A549 (cell line): Measurements from ENCODE around the gene FAM120B. TPM values are rescaled to one million over a fixed set of nuclear protein-coding genes. Genes with fewer than 3 reads are reported as not detected.

Experiments
- ATAC-seq, 2 experiments: fragments of 200-7000 bp in 1 of 2; fragments of >200 bp in 1 of 2; cut with Nextera tagmentation in 1 of 2; cut with Tn5 transposase in 1 of 2; 3 replicates each; pipeline versions ENCODE4 v1.8.0 to v1.9.1; 2018 to 2020; ENCODE audit warnings: mild to moderate bottlenecking in 1 of 2, moderate library complexity in 1 of 2
- CTCF ChIA-PET: fragments of 300-600 bp; sonication (Branson Sonifier 250); formaldehyde crosslinking; extraction: SDS; loops from one replicate; lab custom pipeline; 2021; ENCODE audit warnings: antibody characterized with exemption, inconsistent platforms; lab: Yijun Ruan, JAX
- POLR2A ChIA-PET: fragments of 350-600 bp; formaldehyde crosslinking; extraction: SDS; loops from one replicate; lab custom pipeline; 2021; ENCODE audit warnings: antibody characterized with exemption, inconsistent platforms; lab: Yijun Ruan, JAX
- DNase-seq, 2 experiments: peaks; one replicate each; pipeline versions ENCODE4 v3.0.0 to v3.0.0-alpha.2; 2011 to 2016; ENCODE audit warnings: low read depth in 1 of 2, low spot score in 1 of 2
- FAIRE-seq: peaks from 2 replicates; lab custom pipeline; 2011; peaks lifted over from hg19 to GRCh38; lab: Jason Lieb, UNC
- H3K27ac ChIP-seq, 2 experiments: fragments of >200 bp; sonication (Bioruptor Twin); formaldehyde crosslinking; 3 replicates each; pipeline ENCODE4 v1.5.1; 2016 to 2017
- H3K4me1 ChIP-seq: fragments of >200 bp; sonication (Bioruptor Twin); formaldehyde crosslinking; 3 replicates; pipeline ENCODE4 v1.6.1; 2016
- H3K4me2 ChIP-seq: fragments of >200 bp; sonication (Bioruptor Twin); formaldehyde crosslinking; 3 replicates; pipeline ENCODE4 v1.6.1; 2016
- H3K4me3 ChIP-seq: fragments of >200 bp; sonication (Bioruptor Twin); formaldehyde crosslinking; 3 replicates; pipeline ENCODE4 v1.5.1; 2016
- H3K9me3 ChIP-seq: fragments of >200 bp; sonication (Bioruptor Twin); formaldehyde crosslinking; 3 replicates; pipeline ENCODE4 v1.6.1; 2016
- ATOH8 ChIP-seq: fragments of 250-450 bp; sonication (Bioruptor Pico); IDR thresholded peaks from 2 replicates; pipeline ENCODE4 v1.5.0; 2020; ENCODE audit warnings: low read depth, mild to moderate bottlenecking, moderate library complexity
- CHD4 ChIP-seq: fragments of 200-600 bp; sonication (generic); IDR thresholded peaks from 2 replicates; pipeline ENCODE4 v1.6.1; 2016; ENCODE audit warnings: antibody characterized with exemption, mild to moderate bottlenecking, borderline replicate concordance
- CTCF ChIP-seq: fragments of >200 bp; sonication (Bioruptor Twin); formaldehyde crosslinking; IDR thresholded peaks from 3 replicates; pipeline ENCODE4 v1.5.1; 2016
- E2F6 ChIP-seq: IDR thresholded peaks from 2 replicates; pipeline ENCODE4 v1.6.1; 2012; ENCODE audit warnings: low read depth, borderline replicate concordance
- EHF ChIP-seq: fragments of 250-450 bp; sonication (Bioruptor Pico); IDR thresholded peaks from 2 replicates; pipeline ENCODE4 v1.5.0; 2020; ENCODE audit warnings: mild to moderate bottlenecking
- EHMT2 ChIP-seq: fragments of 200-600 bp; sonication (generic); IDR thresholded peaks from 2 replicates; pipeline ENCODE4 v1.6.1; 2016; ENCODE audit warnings: antibody characterized with exemption, low read depth, mild to moderate bottlenecking, moderate library complexity
- ELK1 ChIP-seq: fragments of 150-350 bp; IDR thresholded peaks from 2 replicates; pipeline ENCODE4 v1.6.1; 2014; ENCODE audit warnings: low read depth, mild to moderate bottlenecking, low read length
- ESRRA ChIP-seq: fragments of 150-350 bp; IDR thresholded peaks from 2 replicates; pipeline ENCODE4 v1.6.1; 2014; ENCODE audit warnings: mild to moderate bottlenecking, low read length, borderline replicate concordance
- FOSB ChIP-seq: fragments of 250-450 bp; sonication (Bioruptor Pico); IDR thresholded peaks from 2 replicates; pipeline ENCODE4 v1.5.0; 2020; ENCODE audit warnings: mild to moderate bottlenecking, moderate library complexity
- FOXS1 ChIP-seq: fragments of 250-450 bp; sonication (Bioruptor Pico); IDR thresholded peaks from 2 replicates; pipeline ENCODE4 v1.5.0; 2020; ENCODE audit warnings: mild to moderate bottlenecking, moderate library complexity
- HMGXB4 ChIP-seq: fragments of 250-450 bp; sonication (Bioruptor Pico); IDR thresholded peaks from 2 replicates; pipeline ENCODE4 v1.5.0; 2021; ENCODE audit warnings: mild to moderate bottlenecking, moderate library complexity, borderline replicate concordance
- HOXA7 ChIP-seq: fragments of 250-450 bp; sonication (Bioruptor Pico); IDR thresholded peaks from 2 replicates; pipeline ENCODE4 v1.5.0; 2020; ENCODE audit warnings: mild to moderate bottlenecking, moderate library complexity
- HOXB13 ChIP-seq: fragments of 250-450 bp; sonication (Bioruptor Pico); IDR thresholded peaks from 2 replicates; pipeline ENCODE4 v1.5.0; 2020; ENCODE audit warnings: low read depth, mild to moderate bottlenecking, moderate library complexity
- HOXB5 ChIP-seq: fragments of 250-450 bp; sonication (Bioruptor Pico); IDR thresholded peaks from 2 replicates; pipeline ENCODE4 v1.5.0; 2020; ENCODE audit warnings: mild to moderate bottlenecking, moderate library complexity
- JUN ChIP-seq, 2 experiments: fragments of >200 bp; sonication (Bioruptor Twin); formaldehyde crosslinking; IDR thresholded peaks; 2 replicates in 1 of 2; 3 replicates in 1 of 2; pipeline ENCODE4 v1.6.1; 2016 to 2017
- KDM1A ChIP-seq: fragments of 200-600 bp; sonication (generic); IDR thresholded peaks from 2 replicates; pipeline ENCODE4 v1.6.1; 2016; ENCODE audit warnings: low read depth, mild to moderate bottlenecking
- MAFK ChIP-seq: fragments of 450-650 bp; IDR thresholded peaks from 2 replicates; pipeline ENCODE4 v1.6.1; 2014; ENCODE audit not compliant: partially characterized antibody
- MAZ ChIP-seq: fragments of 150-350 bp; IDR thresholded peaks from 2 replicates; pipeline ENCODE4 v1.6.1; 2014; ENCODE audit warnings: antibody characterized with exemption, low read depth, low read length, borderline replicate concordance
- MYC ChIP-seq: IDR thresholded peaks from 2 replicates; pipeline ENCODE4 v1.6.1; 2012; ENCODE audit warnings: mild to moderate bottlenecking, inconsistent platforms, low read length, improper control_type of control experiment, borderline replicate concordance
- NPAS2 ChIP-seq: fragments of 250-450 bp; sonication (Bioruptor Pico); IDR thresholded peaks from 2 replicates; pipeline ENCODE4 v1.8.0; 2022; ENCODE audit warnings: mild to moderate bottlenecking, moderate library complexity, borderline replicate concordance
- NR3C1 ChIP-seq: fragments of >200 bp; sonication (Bioruptor Twin); formaldehyde crosslinking; IDR thresholded peaks from 3 replicates; pipeline ENCODE4 v1.6.1; 2017
- PBX3 ChIP-seq: IDR thresholded peaks from 2 replicates; pipeline ENCODE4 v1.6.1; 2012
- POLR2AphosphoS2 ChIP-seq: conservative IDR thresholded peaks from 2 replicates; pipeline ENCODE4 v1.6.1; 2012; ENCODE audit warnings: low read length, improper control_type of control experiment, inconsistent platforms
- RAD21 ChIP-seq, 2 experiments: fragments of >200 bp in 1 of 2; sonication (Bioruptor Twin) in 1 of 2; formaldehyde crosslinking in 1 of 2; IDR thresholded peaks in 1 of 2; conservative IDR thresholded peaks in 1 of 2; 2 replicates in 1 of 2; 3 replicates in 1 of 2; pipeline ENCODE4 v1.6.1; 2012 to 2018; ENCODE audit warnings: inconsistent platforms in 1 of 2
- RARB ChIP-seq: fragments of 250-450 bp; sonication (Bioruptor Pico); IDR thresholded peaks from 2 replicates; pipeline ENCODE4 v1.8.0; 2021; ENCODE audit warnings: mild to moderate bottlenecking, moderate library complexity
- SREBF2 ChIP-seq: fragments of 450-650 bp; IDR thresholded peaks from 2 replicates; pipeline ENCODE4 v1.6.1; 2014; ENCODE audit warnings: mild to moderate bottlenecking, moderate library complexity
- TP53 ChIP-seq: fragments of 250-450 bp; sonication (Bioruptor Pico); IDR thresholded peaks from 2 replicates; pipeline ENCODE4 v1.5.0; 2021; ENCODE audit warnings: mild to moderate bottlenecking, moderate library complexity
- USF2 ChIP-seq: fragments of 450-650 bp; IDR thresholded peaks from 2 replicates; pipeline ENCODE4 v1.6.1; 2014; ENCODE audit warnings: antibody characterized with exemption
- ZSCAN20 ChIP-seq: fragments of 250-450 bp; sonication (Bioruptor Pico); IDR thresholded peaks from 2 replicates; pipeline ENCODE4 v1.8.0; 2022; ENCODE audit warnings: mild to moderate bottlenecking, moderate library complexity
- WGBS: methylation state at CpG from one replicate; pipeline ENCODE4 v1.1.6; 2017; ENCODE audit errors: missing lambda C conversion rate; 5-methylcytosine and 5-hydroxymethylcytosine counted together
- polyA plus RNA-seq, 4 experiments: library from polyadenylated mRNA; depleted of rRNA in 3 of 4; stranded (reverse); fragments of >200 nt; fragmentation: RNase III in 1 of 4; extraction: RNeasy Plus Mini Kit Qiagen cat#74134 plus additional on column Dnase treatment in 1 of 4; gene quantifications; 2 replicates in 3 of 4; 3 replicates in 1 of 4; pipeline ENCODE4 v1.2.3, GENCODE V29; 2011 to 2017

FAM120B gene
- polyA plus RNA-seq, 2 of the 4 experiments (the other 2 are of a cell fraction), result 7.0 to 7.7 TPM

GRCh38 chr6:170368544-170368943, 62.0 kb downstream of the FAM120B start (continued):
- no peak for TF ChIP-seq ELK1
- no peak for TF ChIP-seq FOXS1
- no peak for TF ChIP-seq ATOH8
- TF ChIP-seq USF2, result no peak
- no peak for TF ChIP-seq HOXA7 (CRISPR knock-in tag)
- no peak for TF ChIP-seq HOXB5 (CRISPR knock-in tag)
- TF ChIP-seq SREBF2, result no peak
- TF ChIP-seq TP53 (CRISPR knock-in tag), result no peak
- no peak for TF ChIP-seq MAZ
- no peak for TF ChIP-seq NR3C1
- no peak for TF ChIP-seq ZSCAN20 (CRISPR knock-in tag)
- TF ChIP-seq HOXB13 (CRISPR knock-in tag), result no peak
- no peak for TF ChIP-seq FOSB (CRISPR knock-in tag)
- no peak for TF ChIP-seq JUN (IDR thresholded peaks at IDR 0.05)

GRCh38 chr6:170369403-170369802, 62.8 kb downstream of the FAM120B start:
- DNase-seq, result no peak
- 84% methylated on average over 5 of the region's 5 CpGs for WGBS
- TF ChIP-seq KDM1A, result no peak
- Histone ChIP-seq H3K4me3 (no peak overlapping the region), H3K27ac (no peak overlapping the region), H3K4me2 (no peak overlapping the region), H3K4me1 (no peaks in the 10 kb centered on the region), H3K9me3 (no peaks in the 10 kb centered on the region)
- CTCF ChIA-PET, result interaction anchor here (0.7 kb wide), 2 partner anchors 32 to 153 kb away, joined by 3 read pairs; no protein-coding TSS in a partner anchor
- ATAC-seq, result no peak
- FAIRE-seq, result no peak
- POLR2A ChIA-PET, result no interaction called here

- 89% methylated on average over 6 of the region's 6 CpGs for WGBS
- FAIRE-seq, result no peak
- H3K27ac ChIP-seq, result no peak overlapping the region
- ChIA-PET POLR2A (no interaction called here), CTCF (no interaction called here)
- DNase-seq, result no peak
- no peak overlapping the region for H3K4me2 ChIP-seq
- ATAC-seq, result no peak
- H3K4me3 ChIP-seq, result no peak overlapping the region
- no peaks in the 10 kb centered on the region for H3K4me1 ChIP-seq
- no peaks in the 10 kb centered on the region for H3K9me3 ChIP-seq
- TF ChIP-seq PBX3 (no peak), CHD4 (no peak), NPAS2 (CRISPR knock-in tag) (no peak), HOXB13 (CRISPR knock-in tag) (no peak), E2F6 (no peak), HOXA7 (CRISPR knock-in tag) (no peak), MAFK (no peak), POLR2AphosphoS2 (no peak), HMGXB4 (CRISPR knock-in tag) (no peak), EHF (CRISPR knock-in tag) (no peak), RAD21 (conservative IDR thresholded peaks at IDR 0.05 in 1 of 2, IDR thresholded peaks at IDR 0.05 in 1 of 2) (no peak), RARB (no peak), CTCF (no peak), EHMT2 (no peak), MYC (no peak), ESRRA (no peak)
Observed at GRCh38 chr6:170370416-170370815, 63.9 kb downstream of the FAM120B start.
